ENCODE measurements around the gene BAIAP3. TPM values are rescaled to one million over a fixed set of nuclear protein-coding genes. Genes with fewer than 3 reads are reported as not detected.

Gene BAIAP3
- total and polyA plus RNA-seq, 2 of the 4 experiments (the other 2 are of a cell fraction): 0.36 to 0.65 TPM

DNA sequence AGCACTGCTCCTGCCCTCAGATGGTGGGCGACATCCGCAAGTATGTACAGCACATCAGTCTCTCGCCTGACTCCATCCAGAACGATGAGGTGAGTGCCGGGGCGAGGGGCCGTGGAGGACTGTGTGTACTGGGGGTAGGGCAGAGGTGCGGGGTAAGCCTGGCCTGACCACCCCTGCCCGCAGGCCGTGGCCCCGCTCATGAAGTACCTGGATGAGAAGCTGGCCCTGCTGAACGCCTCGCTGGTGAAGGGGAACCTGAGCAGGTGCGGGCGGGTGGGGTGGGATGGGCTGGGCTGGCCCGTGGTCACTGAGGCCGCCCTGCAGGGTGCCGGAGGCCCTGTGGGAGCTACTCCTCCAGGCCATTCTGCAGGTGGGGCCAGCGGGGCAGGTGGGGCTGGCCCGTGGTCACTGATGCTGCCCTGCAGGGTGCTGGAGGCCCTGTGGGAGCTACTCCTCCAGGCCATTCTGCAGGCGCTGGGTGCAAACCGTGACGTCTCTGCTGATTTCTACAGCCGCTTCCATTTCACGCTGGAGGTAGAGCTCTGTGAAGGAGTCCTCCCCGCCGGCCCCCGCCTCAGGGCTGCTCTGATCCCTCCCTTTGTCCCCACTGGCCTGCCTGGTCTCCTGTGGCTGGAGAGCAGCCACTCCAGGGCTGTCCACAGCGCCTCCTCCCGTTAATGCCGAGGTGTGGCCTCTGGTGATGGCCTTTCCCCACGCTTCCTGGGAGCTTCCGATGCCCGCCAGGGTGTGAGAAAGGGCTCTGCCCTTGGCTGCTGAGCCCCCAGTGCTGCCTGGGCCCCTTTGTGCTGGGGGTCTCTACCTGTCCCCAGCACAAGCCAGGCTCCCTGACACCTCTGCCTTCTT, 13.2 kb downstream of the BAIAP3 start:
- Histone ChIP-seq H2BK120ac (ENCODE audit: low read depth, low read length) (no peak overlapping the region), H2AK5ac (ENCODE audit: low read depth, low read length) (no peak overlapping the region), H2AK9ac (replicated peaks; ENCODE audit: low read depth, low read length, poor library complexity) (peak overlapping the region; percentile 42), H3K27ac (ENCODE audit: insufficient read depth, low read length) (no peak overlapping the region), H4K91ac (ENCODE audit: insufficient read depth, low read depth, low read length) (no peak overlapping the region), H3K4me2 (ENCODE audit: low read depth, low read length) (no peak overlapping the region), H2BK15ac (ENCODE audit: low read depth, low read length) (no peak overlapping the region), H2BK5ac (ENCODE audit: low read depth, low read length, poor library complexity, severe bottlenecking) (no peak overlapping the region), H3K36me3 (ENCODE audit: control insufficient read depth, insufficient read depth, low read length) (peaks cover 25% of the 10 kb centered on the region), H3K18ac (ENCODE audit: low read depth, low read length) (no peak overlapping the region), H4K5ac (ENCODE audit: low read depth, low read length) (no peak overlapping the region), H3K56ac (ENCODE audit: extremely low read depth, insufficient read depth, low read length) (no peak overlapping the region), H3K23ac (ENCODE audit: low read depth, low read length) (no peak overlapping the region), H3K4ac (ENCODE audit: low read depth, low read length) (no peak overlapping the region), H3K9me1 (ENCODE audit: insufficient read depth, low read length) (no peaks in the 10 kb centered on the region), H2AFZ (replicated peaks; ENCODE audit: low read length, poor library complexity) (no peak overlapping the region), H3K14ac (replicated peaks; ENCODE audit: low read depth, low read length) (no peak overlapping the region), H3K9me3 (ENCODE audit: control insufficient read depth, insufficient read depth, low read length) (no peaks in the 10 kb centered on the region), H3K79me1 (ENCODE audit: low read depth in 1 of 2, low read length in 2 of 2) (peaks cover 8 to 24% of the 10 kb centered on the region in 2 experiments; a peak in 3 of 4 replicates), H2BK20ac (ENCODE audit: low read depth, low read length) (no peak overlapping the region), H3K9ac (ENCODE audit: low read depth, low read length) (no peak overlapping the region), H3K4me1 (ENCODE audit: control insufficient read depth, insufficient read depth, low read length) (peaks cover 8% of the 10 kb centered on the region; the same call in 1 of the 2 replicates), H3K27me3 (ENCODE audit: control insufficient read depth, insufficient read depth, low read length) (no peaks in the 10 kb centered on the region), H4K8ac (ENCODE audit: low read depth in 2 of 2, low read length in 2 of 2) (no peak overlapping the region), H3K4me3 (ENCODE audit: insufficient read depth, low read depth, low read length) (no peak overlapping the region), H4K20me1 (ENCODE audit: insufficient read depth, low read length) (peaks cover 4% of the 10 kb centered on the region; the same call in 1 of the 2 replicates)
- TF ChIP-seq CHD1 (IDR thresholded peaks at IDR 0.05; ENCODE audit: low read depth, low read length) (no peak), SMC3 (IDR thresholded peaks at IDR 0.05; ENCODE audit: low read depth, low read length) (no peak), CEBPB (IDR thresholded peaks at IDR 0.05; ENCODE audit: low read depth, low read length) (no peak)
- TF ChIP-seq, protein P1, sequence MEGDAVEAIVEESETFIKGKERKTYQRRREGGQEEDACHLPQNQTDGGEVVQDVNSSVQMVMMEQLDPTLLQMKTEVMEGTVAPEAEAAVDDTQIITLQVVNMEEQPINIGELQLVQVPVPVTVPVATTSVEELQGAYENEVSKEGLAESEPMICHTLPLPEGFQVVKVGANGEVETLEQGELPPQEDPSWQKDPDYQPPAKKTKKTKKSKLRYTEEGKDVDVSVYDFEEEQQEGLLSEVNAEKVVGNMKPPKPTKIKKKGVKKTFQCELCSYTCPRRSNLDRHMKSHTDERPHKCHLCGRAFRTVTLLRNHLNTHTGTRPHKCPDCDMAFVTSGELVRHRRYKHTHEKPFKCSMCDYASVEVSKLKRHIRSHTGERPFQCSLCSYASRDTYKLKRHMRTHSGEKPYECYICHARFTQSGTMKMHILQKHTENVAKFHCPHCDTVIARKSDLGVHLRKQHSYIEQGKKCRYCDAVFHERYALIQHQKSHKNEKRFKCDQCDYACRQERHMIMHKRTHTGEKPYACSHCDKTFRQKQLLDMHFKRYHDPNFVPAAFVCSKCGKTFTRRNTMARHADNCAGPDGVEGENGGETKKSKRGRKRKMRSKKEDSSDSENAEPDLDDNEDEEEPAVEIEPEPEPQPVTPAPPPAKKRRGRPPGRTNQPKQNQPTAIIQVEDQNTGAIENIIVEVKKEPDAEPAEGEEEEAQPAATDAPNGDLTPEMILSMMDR (conservative IDR thresholded peaks at IDR 0.05; ENCODE audit: low read depth, low read length): 0 out of 2 replicates have a peak, but pooled peaks have one; percentile 12
- no TSS peak for BruUV-seq (replicated peaks)
- intact Hi-C loops (cut with micrococcal nuclease) (no loop called here), dilution Hi-C loops (cut with HindIII; ENCODE audit: low sequenced_read_pairs, unreplicated experiment) (no loop called here), in situ Hi-C loops (cut with MboI; ENCODE audit: low sequenced_read_pairs) (no loop called here)
- no peak for DNase-seq
- CTCF ChIA-PET: no interaction called here
- no peak for ATAC-seq (ENCODE audit: low read depth)
- POLR2A ChIA-PET (ENCODE audit: unreplicated experiment): no interaction called here
- WGBS, 2 experiments (ENCODE audit: extremely low coverage in 2 of 2, insufficient read length in 1 of 2): 77% methylated on average over 21 of the region's 34 CpGs; no CpG with 5 or more reads in 1 of the 2 experiments

Measured in IMR-90 (cell line).